Prostate gland (tissue), 2 donors: Measurements from ENCODE around the gene BHLHE40. TPM values are rescaled to one million over a fixed set of nuclear protein-coding genes. Genes with fewer than 3 reads are reported as not detected.

Experiments
- DNase-seq: peaks from one replicate; pipeline ENCODE4 v3.0.0-alpha.2; 2019; ENCODE audit warnings: low spot score
- H3K27ac ChIP-seq, 2 donors: fragments of 200-600 bp; sonication (generic); 2 replicates each; pipeline ENCODE4 v1.5.1; 2017 to 2019
- H3K27me3 ChIP-seq: fragments of 200-600 bp; sonication (generic); replicated peaks from 2 replicates; pipeline ENCODE4 v1.5.1; 2019; ENCODE audit not compliant: insufficient read depth
- H3K36me3 ChIP-seq, 2 donors: fragments of 200-600 bp; sonication (generic); 1 replicate in 1 of 2; 2 replicates in 1 of 2; pipeline versions ENCODE4 v1.5.1 to v1.8.1; 2017 to 2019
- H3K4me1 ChIP-seq: fragments of 200-600 bp; sonication (generic); replicated peaks from 2 replicates; pipeline ENCODE4 v1.5.1; 2019
- H3K4me3 ChIP-seq, 2 donors: fragments of 200-600 bp; sonication (generic); 2 replicates each; pipeline ENCODE4 v1.5.1; 2017 to 2019
- H3K9me3 ChIP-seq: fragments of 200-600 bp; sonication (generic); 2 replicates; pipeline ENCODE4 v1.5.1; 2017
- CTCF ChIP-seq, 4 experiments: fragments of 200-600 bp in 2 of 4; fragments of 450-650 bp in 2 of 4; sonication (generic) in 2 of 4; IDR thresholded peaks; 1 replicate in 3 of 4; 2 replicates in 1 of 4; pipeline ENCODE4 v1.5.1; 2016 to 2019; ENCODE audit warnings: antibody characterized with exemption in 4 of 4, mild to moderate bottlenecking in 2 of 4, moderate library complexity in 2 of 4
- POLR2A ChIP-seq: fragments of 450-650 bp; IDR thresholded peaks from one replicate; pipeline ENCODE4 v1.6.1; 2016; ENCODE audit warnings: antibody characterized with exemption, mild to moderate bottlenecking
- POLR2AphosphoS5 ChIP-seq: sonication (generic); formaldehyde crosslinking; IDR thresholded peaks from one replicate; pipeline ENCODE4 v1.6.1; 2017; ENCODE audit warnings: antibody characterized with exemption
- WGBS: methylation state at CpG from one replicate; pipeline ENCODE4 v1.1.5; 2018; 5-methylcytosine and 5-hydroxymethylcytosine counted together
- intact Hi-C: fragments of 100-400 bp; cut with DNase I; formaldehyde crosslinking; loops from one replicate; pipeline ENCODE4 v1.14.2; 2022
- total RNA-seq, 2 donors: library from RNA; depleted of rRNA; stranded (reverse); fragments of >200 nt; gene quantifications; one replicate each; pipeline ENCODE4 v1.1.0, GENCODE V29; 2016

Gene BHLHE40
- total RNA-seq, 2 donors from 2014 or later: 32.3 to 52.0 TPM

- WGBS: 23% methylated on average over 13 of the region's 13 CpGs
- Histone ChIP-seq H3K4me3 (peak overlapping the region; percentile 17 to 27), H3K27me3 (no peaks in the 10 kb centered on the region), H3K27ac (peak overlapping the region; percentile 98), H3K36me3 (no peaks in the 10 kb centered on the region), H3K4me1 (peaks cover 32% of the 10 kb centered on the region), H3K9me3 (no peaks in the 10 kb centered on the region)
- no peak for TF ChIP-seq POLR2A
- no peak for TF ChIP-seq POLR2AphosphoS5
- TF ChIP-seq CTCF (IDR thresholded peaks at IDR 0.05): no peak
- DNase-seq: no peak
- intact Hi-C loops: loop anchor here (5.0 to 10.0 kb wide), 4 partner anchors 41 to 331 kb away; no protein-coding TSS in a partner anchor
Observed at GRCh38 chr3:4986175-4986781, 7.0 kb downstream of the BHLHE40 start.

- no peaks in the 10 kb centered on the region for H3K27me3 ChIP-seq
- TF ChIP-seq CTCF (IDR thresholded peaks at IDR 0.05) (peak in 1 of 4 experiments; percentile 13), POLR2A (peak; percentile 28), POLR2AphosphoS5 (peak; percentile 97)
- no peaks in the 10 kb centered on the region for H3K9me3 ChIP-seq
- no peaks in the 10 kb centered on the region for H3K36me3 ChIP-seq
- intact Hi-C loops: loop anchor here (5.0 to 10.0 kb wide), 4 partner anchors 40 to 332 kb away; no protein-coding TSS in a partner anchor
- peak overlapping the region; percentile 98 for H3K27ac ChIP-seq
- H3K4me3 ChIP-seq: peak overlapping the region; percentile 17 to 27
- DNase-seq: peak; percentile 98
- H3K4me1 ChIP-seq: peaks cover 32% of the 10 kb centered on the region
- WGBS: 3% methylated on average over 38 of the region's 44 CpGs
Observed at GRCh38 chr3:4986782-4987537, 7.7 kb downstream of the BHLHE40 start.

- 84% methylated on average over 6 of the region's 6 CpGs for WGBS
- H3K27ac ChIP-seq: peak overlapping the region; percentile 98
- peaks cover 26% of the 10 kb centered on the region for H3K4me1 ChIP-seq
- DNase-seq: no peak
- H3K27me3 ChIP-seq: no peaks in the 10 kb centered on the region
- intact Hi-C loops: loop anchor here (5.0 to 10.0 kb wide), 4 partner anchors 40 to 333 kb away; no protein-coding TSS in a partner anchor
- H3K4me3 ChIP-seq: no peak overlapping the region
- TF ChIP-seq POLR2A (no peak), POLR2AphosphoS5 (no peak), CTCF (IDR thresholded peaks at IDR 0.05) (no peak)
- H3K36me3 ChIP-seq: no peaks in the 10 kb centered on the region
- H3K9me3 ChIP-seq: no peaks in the 10 kb centered on the region
Observed at GRCh38 chr3:4987538-4988296, 8.5 kb downstream of the BHLHE40 start.

- 20% methylated on average over 13 of the region's 13 CpGs for WGBS
- intact Hi-C loops: loop anchor here (5.0 to 10.0 kb wide), 4 partner anchors 38 to 334 kb away; no protein-coding TSS in a partner anchor
- TF ChIP-seq POLR2A (no peak), POLR2AphosphoS5 (peak; percentile 93), CTCF (IDR thresholded peaks at IDR 0.05) (no peak)
- H3K9me3 ChIP-seq: no peaks in the 10 kb centered on the region
- peak overlapping the region; percentile 98 for H3K27ac ChIP-seq
- H3K36me3 ChIP-seq: no peaks in the 10 kb centered on the region
- peak; percentile 88 for DNase-seq
- H3K27me3 ChIP-seq: no peaks in the 10 kb centered on the region
- no peak overlapping the region for H3K4me3 ChIP-seq
- peaks cover 20% of the 10 kb centered on the region for H3K4me1 ChIP-seq
Observed at GRCh38 chr3:4988983-4989834, 10.0 kb downstream of the BHLHE40 start.
